K562 (cell line): Measurements from ENCODE around the gene COMMD2. TPM values are rescaled to one million over a fixed set of nuclear protein-coding genes. Genes with fewer than 3 reads are reported as not detected.
A peak's percentile ranks its signal among the peaks of the same experiment; 100 is the strongest.

Experiments
- ARID1B ChIP-seq: fragments of 450-650 bp; IDR thresholded peaks from 2 replicates; pipeline ENCODE4 v1.6.1; 2016; ENCODE audit warnings: antibody characterized with exemption, mild to moderate bottlenecking, inconsistent platforms
- FOXK1 ChIP-seq: sonication (generic); formaldehyde crosslinking; IDR thresholded peaks from 2 replicates; pipeline ENCODE4 v1.8.0; 2022; ENCODE audit warnings: missing genetic modification reagents, mild to moderate bottlenecking, borderline replicate concordance
- GATA2 ChIP-seq: sonication (generic); formaldehyde crosslinking; IDR thresholded peaks from 2 replicates; pipeline ENCODE4 v1.4.0; 2020; ENCODE audit warnings: mild to moderate bottlenecking, missing genetic modification reagents
- MECOM ChIP-seq: fragments of 250-450 bp; sonication (Bioruptor Pico); IDR thresholded peaks from 2 replicates; pipeline ENCODE4 v1.8.0; 2022; ENCODE audit warnings: inconsistent platforms
- NFE2L1 ChIP-seq: fragments of 450-650 bp; IDR thresholded peaks from 2 replicates; pipeline ENCODE4 v1.6.1; 2016; ENCODE audit warnings: missing genetic modification characterization, low read depth, mild to moderate bottlenecking, missing compliant biosample characterization, moderate library complexity, borderline replicate concordance
- POLR3A ChIP-seq: IDR thresholded peaks from 2 replicates; pipeline ENCODE4 v1.6.1; 2011; ENCODE audit warnings: borderline replicate concordance, mild to moderate bottlenecking, moderate library complexity; ENCODE audit not compliant: insufficient read length, insufficient read depth; ENCODE audit errors: extremely low read depth
- SMC3 ChIP-seq: conservative IDR thresholded peaks from 2 replicates; pipeline ENCODE4 v1.6.1; 2011; ENCODE audit warnings: low read depth, low read length, improper control_type of control experiment; ENCODE audit not compliant: insufficient read depth
- ZBED1 ChIP-seq: IDR thresholded peaks from 2 replicates; pipeline ENCODE4 v1.6.1; 2014
- ZFP30 ChIP-seq: fragments of 250-450 bp; sonication (Bioruptor Pico); IDR thresholded peaks from 2 replicates; pipeline ENCODE4 v1.8.0; 2022; ENCODE audit warnings: moderate library complexity, mild to moderate bottlenecking, inconsistent platforms, borderline replicate concordance
- ZNF354B ChIP-seq: fragments of 250-450 bp; sonication (Bioruptor Pico); IDR thresholded peaks from 2 replicates; pipeline ENCODE4 v1.4.0; 2020
- ZNF780A ChIP-seq: fragments of 250-450 bp; sonication (Bioruptor Pico); IDR thresholded peaks from 2 replicates; pipeline ENCODE4 v1.5.0; 2021; ENCODE audit warnings: mild to moderate bottlenecking
- polyA plus RNA-seq, 8 experiments: library from polyadenylated mRNA; depleted of rRNA in 4 of 8; stranded (reverse) in 5 of 8; unstranded in 3 of 8; fragments of >200 nt; fragmentation: Nextera tagmentation in 2 of 8; fragmentation: Illumina TruSeq in 1 of 8; extraction: Ambion mirVana in 2 of 8; extraction: Trizol in 1 of 8; gene quantifications; 2 replicates each; pipeline versions ENCODE4 v1.2.1 to v1.2.3, GENCODE V29; 2011 to 2014; ENCODE audit warnings: inconsistent platforms in 1 of 8, missing spikeins in 1 of 8
- total RNA-seq, 7 experiments: library from RNA; depleted of rRNA in 6 of 7; stranded (reverse); fragments of >200 nt in 6 of 7; fragmentation: Illumina TruSeq in 2 of 7; extraction: Trizol in 2 of 7; gene quantifications; 2 replicates each; pipeline versions ENCODE4 v1.2.1 to v1.2.3, GENCODE V29; 2011 to 2021; ENCODE audit warnings: low replicate concordance in 1 of 7
- TF ChIP-seq, protein P1 (sequence below): sonication (generic); formaldehyde crosslinking; IDR thresholded peaks from 2 replicates; pipeline ENCODE4 v1.8.1; 2023; ENCODE audit warnings: missing genetic modification reagents, mild to moderate bottlenecking, borderline replicate concordance
- TF ChIP-seq, protein P2 (sequence below): fragments of 250-450 bp; sonication (Bioruptor Pico); IDR thresholded peaks from 2 replicates; pipeline ENCODE4 v1.8.0; 2022; ENCODE audit warnings: inconsistent platforms
- TF ChIP-seq, protein P3 (sequence below): fragments of 250-450 bp; sonication (Bioruptor Pico); IDR thresholded peaks from 2 replicates; pipeline ENCODE4 v1.5.0; 2021
- TF ChIP-seq, protein P4 (sequence below): fragments of 250-450 bp; sonication (Bioruptor Pico); IDR thresholded peaks from 2 replicates; pipeline ENCODE4 v1.5.0; 2020; ENCODE audit warnings: mild to moderate bottlenecking
- TF ChIP-seq, protein P5 (sequence below): fragments of 450-650 bp; IDR thresholded peaks from 2 replicates; pipeline ENCODE4 v1.6.1; 2016; ENCODE audit warnings: borderline replicate concordance

Gene COMMD2
- total and polyA plus RNA-seq, 9 of the 15 experiments (the other 6 are each of a cell fraction or from before 2014, with no cell fraction given) = 25.8 to 102 (median 41.8) TPM

DNA sequence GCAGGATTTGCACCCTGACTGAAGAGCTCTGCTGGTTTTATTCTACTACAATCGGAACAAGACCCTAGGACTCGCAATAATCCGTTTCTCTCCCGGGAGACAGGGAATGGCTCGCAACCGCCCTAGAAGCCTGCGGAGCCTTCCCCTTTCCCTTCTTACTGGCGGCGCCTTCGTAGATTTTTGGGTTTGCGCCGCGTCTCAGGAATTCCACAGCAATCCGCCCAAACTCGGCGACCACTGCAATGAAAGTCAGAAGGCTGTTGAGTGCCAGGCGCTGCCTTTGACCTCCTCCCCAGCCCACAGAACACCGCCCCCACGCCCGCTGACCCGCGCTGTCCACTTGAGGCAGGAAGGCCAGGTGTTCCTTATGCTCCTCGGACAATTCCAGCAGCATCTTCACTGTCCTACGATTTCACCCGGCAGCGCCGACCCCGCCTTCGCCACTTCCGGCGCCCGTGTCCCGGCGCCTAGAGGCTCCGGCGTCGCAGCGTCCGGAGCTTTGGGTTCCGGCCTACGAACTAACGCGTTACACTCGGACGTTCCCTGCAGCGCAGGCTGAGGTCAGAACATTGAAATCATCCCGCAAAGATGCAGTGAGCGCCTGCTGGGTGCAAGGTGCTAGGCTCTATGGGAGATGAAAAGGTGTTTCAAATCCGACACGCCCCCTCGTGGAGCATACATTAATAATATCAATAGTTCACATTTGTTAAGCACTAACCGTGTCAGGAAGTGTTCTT, at the start of gene COMMD2 (continued):
- TF ChIP-seq, protein P1, sequence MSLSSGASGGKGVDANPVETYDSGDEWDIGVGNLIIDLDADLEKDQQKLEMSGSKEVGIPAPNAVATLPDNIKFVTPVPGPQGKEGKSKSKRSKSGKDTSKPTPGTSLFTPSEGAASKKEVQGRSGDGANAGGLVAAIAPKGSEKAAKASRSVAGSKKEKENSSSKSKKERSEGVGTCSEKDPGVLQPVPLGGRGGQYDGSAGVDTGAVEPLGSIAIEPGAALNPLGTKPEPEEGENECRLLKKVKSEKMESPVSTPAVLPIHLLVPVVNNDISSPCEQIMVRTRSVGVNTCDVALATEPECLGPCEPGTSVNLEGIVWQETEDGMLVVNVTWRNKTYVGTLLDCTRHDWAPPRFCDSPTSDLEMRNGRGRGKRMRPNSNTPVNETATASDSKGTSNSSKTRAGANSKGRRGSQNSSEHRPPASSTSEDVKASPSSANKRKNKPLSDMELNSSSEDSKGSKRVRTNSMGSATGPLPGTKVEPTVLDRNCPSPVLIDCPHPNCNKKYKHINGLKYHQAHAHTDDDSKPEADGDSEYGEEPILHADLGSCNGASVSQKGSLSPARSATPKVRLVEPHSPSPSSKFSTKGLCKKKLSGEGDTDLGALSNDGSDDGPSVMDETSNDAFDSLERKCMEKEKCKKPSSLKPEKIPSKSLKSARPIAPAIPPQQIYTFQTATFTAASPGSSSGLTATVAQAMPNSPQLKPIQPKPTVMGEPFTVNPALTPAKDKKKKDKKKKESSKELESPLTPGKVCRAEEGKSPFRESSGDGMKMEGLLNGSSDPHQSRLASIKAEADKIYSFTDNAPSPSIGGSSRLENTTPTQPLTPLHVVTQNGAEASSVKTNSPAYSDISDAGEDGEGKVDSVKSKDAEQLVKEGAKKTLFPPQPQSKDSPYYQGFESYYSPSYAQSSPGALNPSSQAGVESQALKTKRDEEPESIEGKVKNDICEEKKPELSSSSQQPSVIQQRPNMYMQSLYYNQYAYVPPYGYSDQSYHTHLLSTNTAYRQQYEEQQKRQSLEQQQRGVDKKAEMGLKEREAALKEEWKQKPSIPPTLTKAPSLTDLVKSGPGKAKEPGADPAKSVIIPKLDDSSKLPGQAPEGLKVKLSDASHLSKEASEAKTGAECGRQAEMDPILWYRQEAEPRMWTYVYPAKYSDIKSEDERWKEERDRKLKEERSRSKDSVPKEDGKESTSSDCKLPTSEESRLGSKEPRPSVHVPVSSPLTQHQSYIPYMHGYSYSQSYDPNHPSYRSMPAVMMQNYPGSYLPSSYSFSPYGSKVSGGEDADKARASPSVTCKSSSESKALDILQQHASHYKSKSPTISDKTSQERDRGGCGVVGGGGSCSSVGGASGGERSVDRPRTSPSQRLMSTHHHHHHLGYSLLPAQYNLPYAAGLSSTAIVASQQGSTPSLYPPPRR (CRISPR knock-in tag) = no peak
- TF ChIP-seq FOXK1 (CRISPR knock-in tag) (0 out of 2 replicates have a peak, but pooled peaks have one; percentile 74), ZBED1 (no peak), ZFP30 (CRISPR knock-in tag) (no peak), GATA2 (no peak), ARID1B (peak; percentile 40; the same call in 1 of the 2 replicates), NFE2L1 (tag) (no peak), ZNF354B (CRISPR knock-in tag) (no peak), POLR3A (no peak), MECOM (CRISPR knock-in tag) (peak; percentile 81), ZNF780A (CRISPR knock-in tag) (no peak), SMC3 (no peak)
- TF ChIP-seq, protein P2, sequence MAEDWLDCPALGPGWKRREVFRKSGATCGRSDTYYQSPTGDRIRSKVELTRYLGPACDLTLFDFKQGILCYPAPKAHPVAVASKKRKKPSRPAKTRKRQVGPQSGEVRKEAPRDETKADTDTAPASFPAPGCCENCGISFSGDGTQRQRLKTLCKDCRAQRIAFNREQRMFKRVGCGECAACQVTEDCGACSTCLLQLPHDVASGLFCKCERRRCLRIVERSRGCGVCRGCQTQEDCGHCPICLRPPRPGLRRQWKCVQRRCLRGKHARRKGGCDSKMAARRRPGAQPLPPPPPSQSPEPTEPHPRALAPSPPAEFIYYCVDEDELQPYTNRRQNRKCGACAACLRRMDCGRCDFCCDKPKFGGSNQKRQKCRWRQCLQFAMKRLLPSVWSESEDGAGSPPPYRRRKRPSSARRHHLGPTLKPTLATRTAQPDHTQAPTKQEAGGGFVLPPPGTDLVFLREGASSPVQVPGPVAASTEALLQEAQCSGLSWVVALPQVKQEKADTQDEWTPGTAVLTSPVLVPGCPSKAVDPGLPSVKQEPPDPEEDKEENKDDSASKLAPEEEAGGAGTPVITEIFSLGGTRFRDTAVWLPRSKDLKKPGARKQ (CRISPR knock-in tag) = no peak
- TF ChIP-seq, protein P3, sequence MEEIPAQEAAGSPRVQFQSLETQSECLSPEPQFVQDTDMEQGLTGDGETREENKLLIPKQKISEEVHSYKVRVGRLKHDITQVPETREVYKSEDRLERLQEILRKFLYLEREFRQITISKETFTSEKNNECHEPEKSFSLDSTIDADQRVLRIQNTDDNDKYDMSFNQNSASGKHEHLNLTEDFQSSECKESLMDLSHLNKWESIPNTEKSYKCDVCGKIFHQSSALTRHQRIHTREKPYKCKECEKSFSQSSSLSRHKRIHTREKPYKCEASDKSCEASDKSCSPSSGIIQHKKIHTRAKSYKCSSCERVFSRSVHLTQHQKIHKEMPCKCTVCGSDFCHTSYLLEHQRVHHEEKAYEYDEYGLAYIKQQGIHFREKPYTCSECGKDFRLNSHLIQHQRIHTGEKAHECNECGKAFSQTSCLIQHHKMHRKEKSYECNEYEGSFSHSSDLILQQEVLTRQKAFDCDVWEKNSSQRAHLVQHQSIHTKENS (CRISPR knock-in tag) = no peak
- TF ChIP-seq, protein P4, sequence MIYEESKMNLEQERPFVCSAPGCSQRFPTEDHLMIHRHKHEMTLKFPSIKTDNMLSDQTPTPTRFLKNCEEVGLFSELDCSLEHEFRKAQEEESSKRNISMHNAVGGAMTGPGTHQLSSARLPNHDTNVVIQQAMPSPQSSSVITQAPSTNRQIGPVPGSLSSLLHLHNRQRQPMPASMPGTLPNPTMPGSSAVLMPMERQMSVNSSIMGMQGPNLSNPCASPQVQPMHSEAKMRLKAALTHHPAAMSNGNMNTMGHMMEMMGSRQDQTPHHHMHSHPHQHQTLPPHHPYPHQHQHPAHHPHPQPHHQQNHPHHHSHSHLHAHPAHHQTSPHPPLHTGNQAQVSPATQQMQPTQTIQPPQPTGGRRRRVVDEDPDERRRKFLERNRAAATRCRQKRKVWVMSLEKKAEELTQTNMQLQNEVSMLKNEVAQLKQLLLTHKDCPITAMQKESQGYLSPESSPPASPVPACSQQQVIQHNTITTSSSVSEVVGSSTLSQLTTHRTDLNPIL = no peak
- TF ChIP-seq, protein P5, sequence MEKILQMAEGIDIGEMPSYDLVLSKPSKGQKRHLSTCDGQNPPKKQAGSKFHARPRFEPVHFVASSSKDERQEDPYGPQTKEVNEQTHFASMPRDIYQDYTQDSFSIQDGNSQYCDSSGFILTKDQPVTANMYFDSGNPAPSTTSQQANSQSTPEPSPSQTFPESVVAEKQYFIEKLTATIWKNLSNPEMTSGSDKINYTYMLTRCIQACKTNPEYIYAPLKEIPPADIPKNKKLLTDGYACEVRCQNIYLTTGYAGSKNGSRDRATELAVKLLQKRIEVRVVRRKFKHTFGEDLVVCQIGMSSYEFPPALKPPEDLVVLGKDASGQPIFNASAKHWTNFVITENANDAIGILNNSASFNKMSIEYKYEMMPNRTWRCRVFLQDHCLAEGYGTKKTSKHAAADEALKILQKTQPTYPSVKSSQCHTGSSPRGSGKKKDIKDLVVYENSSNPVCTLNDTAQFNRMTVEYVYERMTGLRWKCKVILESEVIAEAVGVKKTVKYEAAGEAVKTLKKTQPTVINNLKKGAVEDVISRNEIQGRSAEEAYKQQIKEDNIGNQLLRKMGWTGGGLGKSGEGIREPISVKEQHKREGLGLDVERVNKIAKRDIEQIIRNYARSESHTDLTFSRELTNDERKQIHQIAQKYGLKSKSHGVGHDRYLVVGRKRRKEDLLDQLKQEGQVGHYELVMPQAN = peak; percentile 80
